OCI-M2 (cell line): Measurements from ENCODE around the gene RREB1.

Experiments used
- DNase-seq: peaks from one replicate; lab custom pipeline; 2025; ENCODE audit not compliant: unreplicated experiment; lab: John Stamatoyannopoulos, UW

Gene RREB1

DNA sequence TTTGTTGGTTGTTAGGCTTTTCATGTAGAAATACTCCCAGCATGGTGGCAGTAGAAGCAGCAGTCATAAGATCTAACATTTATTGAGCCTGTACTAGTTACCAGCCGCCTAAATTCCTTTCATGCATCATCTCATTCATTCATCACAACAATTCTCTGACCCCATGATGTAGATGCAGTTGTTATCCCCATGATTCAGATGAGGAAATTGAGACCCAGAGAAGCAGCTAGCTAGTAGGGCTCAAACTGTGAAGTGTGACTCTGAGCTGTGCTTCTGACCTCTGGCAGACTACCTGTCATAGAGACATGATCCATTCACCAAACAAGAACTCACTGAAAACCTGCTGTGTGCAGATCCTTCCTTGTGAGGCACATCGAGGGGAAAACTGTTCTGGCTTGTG is 16.9 kb downstream of the RREB1 start:
- DNase-seq, result no peak

DNA sequence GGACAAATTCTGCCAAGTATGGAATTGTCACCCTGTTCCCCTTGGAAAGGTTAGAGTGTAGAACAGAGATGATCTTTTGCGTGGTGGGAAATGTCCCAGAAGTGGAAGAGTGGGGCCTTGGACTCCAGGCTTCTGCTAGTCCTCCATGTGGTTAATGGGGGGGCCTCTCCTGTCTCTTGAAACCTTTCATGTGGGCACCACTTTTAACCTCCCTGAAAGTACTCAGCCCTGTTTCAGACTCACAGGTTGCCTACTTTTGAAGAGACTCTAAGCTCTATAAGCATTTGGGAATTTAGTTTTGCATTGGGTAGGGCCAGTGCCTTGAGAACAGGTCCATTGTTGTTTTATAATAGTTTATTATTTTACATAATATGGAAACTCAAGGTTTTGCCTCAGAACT is 17.5 kb downstream of the RREB1 start:
- DNase-seq, result no peak

DNA sequence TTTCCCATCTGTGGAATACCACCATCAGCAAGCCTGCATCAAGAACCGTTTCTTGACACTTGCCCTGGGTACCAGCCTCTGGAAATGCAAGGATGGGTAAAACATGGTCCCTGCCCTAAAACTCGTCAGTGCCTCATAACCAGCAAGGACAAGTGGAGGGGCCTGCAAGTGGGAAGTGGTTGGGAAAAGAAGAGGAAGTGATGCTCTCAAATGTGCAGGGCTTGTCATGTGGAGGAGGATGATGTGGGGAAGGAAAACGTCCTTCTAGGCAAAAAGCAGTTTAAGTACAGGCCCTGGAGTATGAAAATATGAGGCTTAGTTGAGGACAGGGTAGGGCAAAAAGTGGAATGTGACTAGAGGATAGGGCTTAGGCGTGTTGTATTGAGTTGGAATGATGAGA is 19.0 kb downstream of the RREB1 start:
- no peak for DNase-seq

DNA sequence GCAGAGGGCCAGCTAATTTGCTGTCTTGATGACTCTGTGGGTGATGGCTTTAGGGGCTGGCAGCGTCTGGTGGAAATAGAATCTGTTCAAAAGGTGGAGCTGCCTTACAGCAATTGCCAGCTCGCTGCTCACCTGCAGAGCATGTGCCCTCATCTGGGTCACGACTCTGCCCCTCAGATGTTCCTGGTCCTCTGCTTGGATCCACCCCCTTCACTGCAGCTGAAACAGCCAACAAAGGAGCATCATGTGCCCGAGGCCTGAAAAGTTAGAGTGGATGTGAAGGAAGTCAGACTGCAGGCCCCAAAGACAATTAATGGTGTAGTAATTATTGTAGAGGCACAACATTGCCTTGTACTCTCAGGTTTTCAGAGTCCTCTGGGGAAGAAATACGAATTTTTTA is 19.9 kb downstream of the RREB1 start:
- no peak for DNase-seq

DNA sequence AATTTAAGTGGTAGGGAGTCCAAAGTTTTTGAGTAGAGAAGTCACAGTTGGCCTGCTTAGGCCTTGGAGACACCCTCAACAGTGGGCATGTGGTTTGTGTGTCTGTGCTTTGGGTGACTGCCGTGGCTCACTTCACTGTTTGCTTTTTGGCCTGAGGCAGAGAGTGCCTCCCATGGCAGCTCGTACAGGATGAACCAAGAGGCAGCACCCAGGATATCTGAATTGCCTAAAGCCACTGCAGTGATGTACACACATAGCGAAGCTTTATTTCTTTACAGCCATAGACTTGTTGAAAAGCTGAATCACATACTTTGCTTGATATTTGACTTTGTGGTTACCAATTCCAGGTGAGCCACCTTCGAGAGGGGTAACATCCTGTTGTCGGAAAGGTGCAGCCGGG is 21.6 kb downstream of the RREB1 start:
- DNase-seq, result no peak

DNA sequence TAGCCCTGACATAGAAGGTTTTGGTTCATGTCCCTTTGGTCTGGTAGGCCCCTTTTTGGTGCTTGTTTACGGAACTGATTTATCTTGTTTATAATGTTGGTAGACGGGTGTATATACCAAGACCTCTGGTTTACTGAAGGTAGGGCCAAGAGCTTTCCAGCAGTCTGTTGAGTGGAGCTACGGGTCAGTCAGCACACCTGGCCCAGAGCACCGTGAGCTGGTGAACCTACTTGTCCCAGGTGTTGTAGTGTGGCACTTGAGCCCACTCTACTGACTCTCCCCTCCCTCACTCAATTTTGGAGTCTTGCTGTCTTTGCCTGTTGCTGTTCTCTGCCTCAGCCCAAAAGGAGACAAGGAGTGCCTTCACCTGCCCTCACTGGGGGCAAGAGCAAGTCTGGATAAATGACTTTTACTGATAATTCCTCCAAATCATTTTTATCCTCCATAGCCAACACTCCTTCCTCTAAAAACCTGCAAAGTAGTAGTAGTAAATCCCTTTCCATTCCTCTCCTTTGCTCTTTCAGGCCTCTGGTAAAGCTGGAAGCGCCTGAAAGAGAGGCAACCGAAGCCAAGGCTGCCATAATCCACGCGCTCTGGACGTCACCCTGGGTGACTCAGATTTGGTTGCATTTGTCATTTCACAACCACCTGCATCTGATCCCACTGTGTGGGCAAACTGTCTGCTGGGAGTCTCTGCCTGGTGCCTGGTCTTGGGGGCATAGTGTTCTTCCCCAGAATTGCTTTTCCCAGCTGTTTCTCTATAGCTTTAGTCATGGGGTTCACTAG is 22.2 kb downstream of the RREB1 start:
- no peak for DNase-seq

DNA sequence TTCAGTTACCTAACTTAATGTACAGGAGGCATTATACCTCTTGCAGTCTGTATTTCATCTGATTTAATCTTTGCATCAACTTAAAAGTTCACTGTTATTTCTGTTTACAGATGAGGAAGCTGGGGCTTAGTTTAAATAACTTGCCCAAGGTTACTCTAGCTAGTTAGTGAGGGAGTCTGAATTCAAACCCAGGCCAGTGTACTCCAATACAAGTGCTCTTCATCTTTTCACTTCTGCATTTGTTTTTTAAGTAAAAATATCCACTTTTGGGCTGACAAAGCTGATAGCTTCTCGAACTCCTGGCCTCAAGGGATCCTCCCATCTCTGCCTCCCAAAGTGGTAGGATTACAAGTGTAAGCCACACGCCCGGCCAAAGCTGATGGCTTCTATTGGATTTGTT is 23.6 kb downstream of the RREB1 start:
- no peak for DNase-seq

DNA sequence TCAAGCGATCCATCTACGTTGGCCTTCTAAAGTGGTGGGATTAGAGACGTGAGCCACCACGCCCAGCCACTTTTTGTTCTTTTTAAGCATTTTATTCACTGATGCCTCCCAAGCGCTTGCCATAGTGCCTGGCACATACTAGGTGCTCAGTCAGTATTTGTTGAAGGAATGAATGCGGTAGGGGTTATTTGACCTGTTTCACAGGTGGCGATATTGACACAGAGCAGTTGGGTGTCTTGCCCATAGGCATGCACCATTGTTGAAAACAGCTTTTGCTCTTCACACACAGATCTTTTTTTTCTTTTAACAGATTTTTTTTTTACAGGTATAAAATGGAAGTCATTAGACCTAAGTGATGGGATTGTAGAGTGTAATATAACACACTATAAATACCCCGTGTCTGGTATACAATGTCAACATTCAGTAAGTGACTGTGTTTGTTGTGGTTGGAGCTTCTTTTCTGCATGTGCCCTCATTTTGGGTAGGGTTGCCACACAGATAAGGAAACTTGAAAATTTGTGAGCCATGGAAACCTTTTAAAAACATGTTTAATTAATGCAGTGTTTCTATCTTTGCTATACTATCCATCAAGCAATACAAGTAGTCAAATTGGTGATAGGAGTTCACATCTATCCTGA is 24.8 kb downstream of the RREB1 start:
- DNase-seq, result no peak

DNA sequence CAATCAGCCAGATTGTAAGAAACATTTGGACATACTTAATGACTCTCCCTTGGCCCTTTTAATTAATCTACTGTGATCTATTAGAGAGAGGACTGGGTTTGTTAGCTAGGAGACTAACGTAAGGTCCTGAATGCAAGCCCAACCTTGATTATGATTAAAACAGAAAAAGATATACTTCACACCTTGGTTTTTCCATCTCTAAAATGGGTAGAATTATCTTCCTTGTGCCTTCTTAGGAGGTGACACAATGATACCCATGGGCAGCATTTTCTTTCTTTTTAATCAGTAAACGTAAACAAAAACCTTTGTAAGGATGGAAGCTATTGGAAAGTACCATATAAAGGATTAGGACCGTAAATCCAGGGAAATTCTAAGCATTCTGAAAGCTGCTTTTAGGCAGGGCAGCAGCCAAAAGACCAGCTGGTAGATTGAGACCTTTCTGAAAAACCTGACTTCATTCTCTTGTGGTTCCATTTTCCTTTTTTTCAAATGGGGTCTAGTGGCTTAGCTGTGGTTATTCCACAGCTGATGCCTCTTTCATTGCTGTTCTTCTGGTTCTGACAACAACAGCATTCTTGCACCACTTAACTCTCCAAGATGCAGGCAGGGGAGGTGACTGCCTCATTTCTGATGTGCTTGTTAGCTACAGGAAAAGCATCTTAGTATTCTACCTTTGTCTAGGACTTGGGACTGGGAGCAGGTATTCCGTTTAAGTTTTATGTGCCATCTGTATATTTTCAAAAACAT is 27.4 kb downstream of the RREB1 start:
- no peak for DNase-seq

DNA sequence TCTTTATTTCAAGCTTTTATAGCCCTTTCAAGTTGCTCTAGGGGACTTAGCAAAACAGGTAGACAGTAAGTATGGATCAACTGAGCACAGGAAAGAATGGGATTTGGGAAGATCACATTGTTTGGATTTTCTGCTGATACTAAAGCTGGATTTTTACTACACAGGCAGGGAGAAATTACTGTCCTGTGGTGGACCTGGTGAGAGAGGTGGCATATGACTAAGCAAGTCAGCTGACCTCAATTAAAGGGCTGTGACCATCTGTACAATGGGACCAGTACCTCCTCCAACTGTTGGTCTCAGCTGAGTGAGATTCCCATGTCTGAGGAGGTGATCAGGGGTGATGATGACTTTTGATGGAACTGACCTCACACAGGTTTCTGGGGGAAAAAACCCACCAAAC is 28.0 kb downstream of the RREB1 start:
- DNase-seq, result no peak

DNA sequence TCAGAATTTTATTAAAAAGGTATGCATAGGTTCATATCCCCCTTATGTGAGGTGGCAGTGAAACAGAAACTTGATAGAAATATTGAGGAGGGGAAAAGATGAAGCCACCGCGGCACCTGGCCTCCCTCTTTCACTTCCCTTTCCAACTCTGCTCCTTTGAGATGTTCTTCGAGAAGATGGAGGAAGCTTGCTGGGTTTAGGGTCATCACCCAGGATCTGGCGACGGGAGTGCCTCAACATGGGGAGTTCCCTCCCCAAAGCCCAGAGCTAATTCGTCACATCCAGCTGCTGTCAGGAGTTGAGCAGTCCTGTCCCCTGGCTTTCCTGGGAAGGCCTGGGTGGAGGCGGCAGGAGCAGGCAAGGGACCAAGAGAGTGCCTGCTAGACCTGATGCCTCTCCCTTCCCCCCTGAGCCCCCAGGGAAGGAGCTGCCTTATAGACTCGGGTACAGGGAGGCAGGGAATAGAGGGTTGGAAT is 29.1 kb downstream of the RREB1 start:
- no peak for DNase-seq

DNA sequence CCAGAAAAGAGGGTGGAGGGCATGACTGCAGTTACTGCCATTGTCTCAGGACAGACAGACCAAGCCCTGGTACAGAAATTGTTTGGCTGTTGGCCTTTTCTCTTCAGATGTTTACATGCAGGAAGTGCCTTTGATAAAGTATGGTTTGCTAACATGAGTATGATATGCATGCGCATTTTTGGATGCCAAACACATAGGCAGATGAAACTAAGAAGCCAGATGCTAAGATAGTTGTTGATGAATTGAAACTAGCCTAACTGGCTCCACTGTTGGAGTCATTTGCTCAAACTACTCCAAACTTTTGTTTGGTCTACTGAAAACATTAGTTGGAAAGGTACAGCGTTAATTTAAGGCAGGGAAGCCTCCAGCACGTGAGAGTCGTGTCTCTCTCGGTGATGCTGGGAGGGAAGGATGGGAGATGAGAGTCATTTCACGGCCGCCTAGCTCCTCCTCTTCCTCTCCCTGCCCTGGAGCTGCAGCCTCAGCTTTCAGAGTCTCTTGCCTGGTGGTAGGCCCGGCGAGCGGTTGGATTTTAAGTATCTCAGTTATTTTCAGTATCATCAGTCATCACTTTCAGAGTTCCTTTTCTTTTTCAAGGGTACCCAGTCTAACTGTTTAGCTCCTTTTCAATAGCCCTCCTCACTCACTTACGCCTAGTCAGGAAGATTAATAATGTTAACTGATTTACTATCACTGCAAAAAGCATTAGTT is 29.7 kb downstream of the RREB1 start:
- DNase-seq, result no peak

DNA sequence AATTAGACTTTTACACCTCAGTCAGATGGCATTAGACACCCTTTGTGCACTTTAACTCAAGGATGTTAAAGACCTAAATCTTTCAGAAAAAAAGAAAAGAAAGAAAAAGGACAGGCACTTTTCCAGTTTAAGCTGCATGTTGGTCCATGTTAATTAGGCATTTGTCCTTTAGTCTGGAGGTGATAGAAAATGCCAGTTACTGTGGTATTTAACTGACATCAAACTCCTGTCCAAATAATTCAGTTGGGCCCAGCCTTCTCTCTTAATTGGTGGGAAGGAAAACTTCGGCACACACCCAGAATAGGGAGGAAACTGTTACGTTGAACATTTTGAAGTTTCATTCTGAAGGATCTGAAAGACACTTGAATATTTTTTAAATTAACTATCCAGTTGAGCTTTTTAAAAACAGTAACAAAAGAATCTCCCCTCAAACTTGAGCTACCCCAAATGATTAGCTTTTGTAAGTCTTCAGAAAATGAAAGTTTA is 30.3 kb downstream of the RREB1 start:
- no peak for DNase-seq

DNA sequence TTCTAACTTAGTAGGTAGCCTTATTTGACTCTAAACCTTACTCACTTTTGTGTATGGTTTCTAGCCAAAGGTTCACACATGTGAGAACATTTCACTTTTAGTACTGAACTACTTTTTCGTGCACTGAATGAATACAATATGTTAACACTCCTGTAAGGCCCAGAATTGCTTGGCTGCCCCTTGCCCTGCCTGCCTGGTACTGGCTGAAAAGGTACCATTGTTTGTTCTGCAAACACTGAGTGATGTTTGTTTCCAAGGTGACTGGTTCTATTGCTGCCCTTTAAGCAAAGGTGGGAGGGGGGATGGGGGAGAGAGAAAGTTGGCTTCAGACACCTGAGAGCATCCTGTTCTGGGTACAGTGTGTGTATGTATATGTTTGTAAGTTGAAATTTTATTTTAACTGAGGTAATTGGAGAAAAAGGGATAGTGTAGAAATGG is 31.2 kb downstream of the RREB1 start:
- no peak for DNase-seq

DNA sequence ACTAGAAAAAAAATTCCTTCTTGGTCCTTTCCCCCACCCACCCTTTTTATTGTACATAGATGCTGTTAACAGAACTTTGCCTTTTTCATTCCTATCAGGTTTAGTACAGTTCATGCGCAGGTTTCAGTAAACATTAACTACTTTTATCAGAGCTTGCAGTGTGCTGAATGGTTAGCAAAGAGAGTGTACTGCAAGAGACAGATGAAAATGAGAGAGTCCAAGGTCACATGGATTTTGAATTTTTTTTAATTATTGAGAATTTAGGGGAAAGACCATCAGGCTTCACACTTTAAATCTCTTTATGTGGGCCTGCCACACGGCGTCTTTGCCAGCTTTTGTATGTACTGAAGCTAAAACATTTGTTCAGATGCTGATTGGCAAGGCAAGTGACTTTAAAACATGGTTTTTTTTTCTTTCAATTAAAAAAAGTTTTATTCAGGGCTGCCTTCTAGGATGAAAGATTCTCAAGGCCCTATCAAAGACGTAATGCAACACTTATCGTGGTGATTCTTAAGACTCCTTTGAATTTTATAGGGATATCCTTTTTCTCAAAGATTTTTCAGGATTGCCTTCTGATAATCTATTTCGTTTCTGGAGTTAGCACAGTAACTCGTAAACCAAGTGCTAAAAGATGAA is 32.2 kb downstream of the RREB1 start:
- DNase-seq, result no peak

DNA sequence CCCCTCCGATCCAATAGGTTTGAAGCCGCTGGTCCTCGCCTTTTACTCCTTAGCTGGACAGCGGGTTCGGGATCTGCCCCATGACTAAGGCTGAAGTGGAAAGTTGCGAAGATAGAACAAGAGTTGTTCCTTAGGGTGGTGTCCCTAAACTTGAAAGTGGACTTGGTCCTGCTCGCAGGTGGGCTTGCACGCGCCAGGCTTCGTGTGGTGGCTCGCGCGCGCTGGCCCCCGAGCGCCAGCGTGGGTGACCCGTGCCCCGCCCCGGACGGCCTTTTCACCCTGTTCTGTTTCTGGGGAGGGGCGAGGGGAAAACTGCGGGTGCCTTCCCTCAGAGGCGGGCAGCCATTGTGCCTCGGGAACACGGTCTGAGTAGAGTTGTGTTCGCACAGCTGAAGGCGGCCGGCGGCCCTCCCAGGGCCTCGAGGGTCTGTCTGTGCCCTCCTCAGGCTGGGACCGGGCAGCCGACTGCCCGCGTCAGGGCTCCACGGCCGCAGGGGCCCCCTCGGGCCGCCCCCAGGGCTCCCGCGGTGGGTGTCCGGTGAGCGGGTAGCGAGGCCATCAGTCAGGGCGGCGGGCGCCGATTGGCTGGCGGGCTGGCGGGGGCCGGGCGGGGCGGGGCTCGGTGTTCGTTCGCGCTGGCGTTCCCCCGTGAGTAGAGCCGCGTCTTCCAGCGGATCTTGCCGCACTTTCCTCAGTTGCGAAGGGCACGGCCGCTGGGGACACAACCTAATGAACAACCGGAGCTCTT is 33.0 kb downstream of the RREB1 start:
- no peak for DNase-seq

DNA sequence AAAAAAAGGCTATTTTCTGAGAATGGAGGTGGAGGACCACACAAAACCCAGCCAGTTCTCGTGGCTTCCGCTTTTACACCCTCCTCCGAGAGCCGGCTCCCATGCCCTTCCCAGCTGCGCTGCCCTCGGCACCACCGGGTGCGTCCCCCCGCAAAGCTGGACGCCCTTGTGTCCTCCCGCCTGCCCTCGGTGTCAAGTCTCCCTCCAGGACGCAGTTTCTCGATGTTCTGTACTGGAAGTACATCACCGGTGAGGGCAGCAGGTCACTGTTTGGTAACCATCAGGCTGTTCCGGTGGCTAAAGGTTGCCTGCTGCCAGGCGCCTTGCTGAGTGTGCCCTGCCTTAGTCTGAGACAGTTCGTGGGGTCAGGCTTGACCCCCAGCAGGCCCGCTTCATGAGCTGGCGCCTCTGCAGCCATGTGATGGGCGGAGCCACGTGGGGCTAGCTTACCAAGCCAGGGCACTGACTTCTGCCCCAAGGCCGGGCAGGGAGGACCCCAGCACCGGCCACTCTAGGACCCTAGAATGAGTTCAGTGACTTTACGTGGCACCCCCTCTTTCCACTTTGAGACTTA is 34.6 kb downstream of the RREB1 start:
- no peak for DNase-seq

DNA sequence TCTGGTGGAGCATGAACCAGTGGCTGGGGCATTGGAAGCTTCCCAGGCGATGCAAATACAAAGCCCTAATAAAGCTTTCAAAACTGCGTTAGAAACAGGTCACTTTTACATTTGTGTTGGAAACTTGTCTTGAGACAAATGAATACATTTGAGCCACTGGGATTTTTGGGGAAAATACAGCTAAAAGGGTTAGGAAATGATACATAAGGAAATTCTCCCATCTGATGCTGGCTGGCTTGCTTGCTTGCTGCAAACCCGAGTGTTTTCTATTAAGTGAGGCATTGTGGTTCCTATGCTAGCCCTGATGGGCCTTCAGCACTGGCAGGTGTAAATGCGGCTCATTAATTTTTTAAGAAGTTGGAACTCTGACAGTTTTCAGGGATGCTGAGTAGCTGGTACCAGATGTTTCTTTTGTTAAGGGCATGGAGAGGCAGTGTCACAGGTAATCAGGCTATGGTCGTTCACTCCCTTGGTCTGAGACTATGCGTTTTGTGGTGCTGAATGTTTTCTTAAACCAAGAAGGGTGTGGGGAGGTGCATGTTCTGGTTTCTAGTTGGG is 35.2 kb downstream of the RREB1 start:
- DNase-seq, result no peak

DNA sequence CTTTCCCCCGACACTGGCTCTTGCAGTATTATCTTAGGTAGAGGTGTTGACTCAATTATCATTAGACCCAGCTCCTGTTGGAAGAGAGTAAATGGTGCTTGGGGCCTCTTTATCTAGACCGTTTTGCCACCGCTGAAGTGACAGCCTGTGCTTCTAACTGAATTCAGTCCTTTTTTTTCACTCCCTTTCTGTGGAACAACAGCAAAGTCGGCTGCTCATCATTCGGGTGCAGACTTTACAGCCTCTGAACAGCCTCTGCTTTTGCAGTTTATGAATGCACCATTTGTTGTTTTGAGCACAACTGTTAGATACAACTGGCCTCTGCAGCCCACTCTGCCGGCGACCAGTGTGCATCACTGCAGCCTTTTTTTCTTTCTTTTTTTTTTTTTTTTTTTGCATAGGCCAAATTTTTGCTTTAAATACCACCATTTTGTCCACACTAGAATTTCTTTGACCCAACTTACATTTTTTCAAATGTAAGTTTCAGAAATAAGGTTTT is 35.8 kb downstream of the RREB1 start:
- DNase-seq, result peak; percentile 81
